ENCODE results near the gene BTBD7.
A peak's percentile ranks its signal among the peaks of the same experiment; 100 is the strongest.
"Not testable (repeated sequence)": the region's sequence is repeated elsewhere in the genome, so short reads cannot be mapped to it uniquely, and the experiment has no call there.

Gene BTBD7, protein sequence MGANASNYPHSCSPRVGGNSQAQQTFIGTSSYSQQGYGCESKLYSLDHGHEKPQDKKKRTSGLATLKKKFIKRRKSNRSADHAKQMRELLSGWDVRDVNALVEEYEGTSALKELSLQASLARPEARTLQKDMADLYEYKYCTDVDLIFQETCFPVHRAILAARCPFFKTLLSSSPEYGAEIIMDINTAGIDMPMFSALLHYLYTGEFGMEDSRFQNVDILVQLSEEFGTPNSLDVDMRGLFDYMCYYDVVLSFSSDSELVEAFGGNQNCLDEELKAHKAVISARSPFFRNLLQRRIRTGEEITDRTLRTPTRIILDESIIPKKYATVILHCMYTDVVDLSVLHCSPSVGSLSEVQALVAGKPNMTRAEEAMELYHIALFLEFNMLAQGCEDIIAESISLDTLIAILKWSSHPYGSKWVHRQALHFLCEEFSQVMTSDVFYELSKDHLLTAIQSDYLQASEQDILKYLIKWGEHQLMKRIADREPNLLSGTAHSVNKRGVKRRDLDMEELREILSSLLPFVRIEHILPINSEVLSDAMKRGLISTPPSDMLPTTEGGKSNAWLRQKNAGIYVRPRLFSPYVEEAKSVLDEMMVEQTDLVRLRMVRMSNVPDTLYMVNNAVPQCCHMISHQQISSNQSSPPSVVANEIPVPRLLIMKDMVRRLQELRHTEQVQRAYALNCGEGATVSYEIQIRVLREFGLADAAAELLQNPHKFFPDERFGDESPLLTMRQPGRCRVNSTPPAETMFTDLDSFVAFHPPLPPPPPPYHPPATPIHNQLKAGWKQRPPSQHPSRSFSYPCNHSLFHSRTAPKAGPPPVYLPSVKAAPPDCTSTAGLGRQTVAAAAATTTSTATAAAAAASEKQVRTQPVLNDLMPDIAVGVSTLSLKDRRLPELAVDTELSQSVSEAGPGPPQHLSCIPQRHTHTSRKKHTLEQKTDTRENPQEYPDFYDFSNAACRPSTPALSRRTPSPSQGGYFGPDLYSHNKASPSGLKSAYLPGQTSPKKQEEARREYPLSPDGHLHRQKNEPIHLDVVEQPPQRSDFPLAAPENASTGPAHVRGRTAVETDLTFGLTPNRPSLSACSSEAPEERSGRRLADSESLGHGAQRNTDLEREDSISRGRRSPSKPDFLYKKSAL

DNA sequence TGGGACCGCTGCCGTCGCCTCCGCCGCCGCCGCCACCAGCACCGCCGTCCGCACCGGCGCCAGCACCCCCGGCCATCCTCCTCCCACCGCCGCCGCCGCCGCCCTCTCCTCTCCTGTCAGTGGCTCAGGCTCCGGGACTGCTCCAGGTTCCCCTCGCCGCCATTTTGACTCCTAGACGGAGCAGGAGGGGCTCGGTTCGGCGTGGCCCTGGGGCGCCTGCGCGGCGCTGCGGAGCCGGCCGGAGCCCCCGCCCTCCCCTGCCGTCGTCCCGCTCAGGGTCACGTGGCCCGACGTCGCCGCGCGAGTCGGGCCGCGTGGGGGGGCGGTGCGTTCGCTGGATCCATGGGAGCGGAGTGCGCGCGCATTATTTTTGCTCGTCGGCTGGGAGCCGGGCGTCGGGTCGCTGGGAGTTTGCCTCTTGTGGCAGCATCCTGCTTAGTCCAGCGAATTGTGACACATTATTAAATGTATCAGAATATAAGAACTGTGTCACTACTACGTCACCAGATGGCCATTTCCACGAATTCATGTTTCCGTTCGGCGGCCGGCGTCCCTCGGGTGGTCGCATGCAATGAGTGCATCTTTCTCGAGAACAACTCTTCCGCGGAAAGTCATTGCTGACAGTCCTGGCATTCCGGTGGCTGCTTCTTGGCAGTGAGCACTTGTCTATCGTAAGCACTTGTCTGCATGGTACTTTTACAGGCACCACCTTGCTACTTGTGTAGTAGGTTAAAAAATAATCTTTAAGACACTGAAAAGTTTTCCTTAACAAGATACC lies at the start of gene BTBD7:
Gene BTBD7 (minus strand): TSS at position 184 of the 778 bp plus-strand sequence. CDS start 36,985 bp downstream, outside the sequence.
- DNase-seq (ENCODE audit: low read depth), result peak; percentile 92

- no peak for DNase-seq (ENCODE audit: low read depth)
Observed at GRCh38 chr14:93381644-93382043, 48.8 kb upstream of the BTBD7 start.

DNA sequence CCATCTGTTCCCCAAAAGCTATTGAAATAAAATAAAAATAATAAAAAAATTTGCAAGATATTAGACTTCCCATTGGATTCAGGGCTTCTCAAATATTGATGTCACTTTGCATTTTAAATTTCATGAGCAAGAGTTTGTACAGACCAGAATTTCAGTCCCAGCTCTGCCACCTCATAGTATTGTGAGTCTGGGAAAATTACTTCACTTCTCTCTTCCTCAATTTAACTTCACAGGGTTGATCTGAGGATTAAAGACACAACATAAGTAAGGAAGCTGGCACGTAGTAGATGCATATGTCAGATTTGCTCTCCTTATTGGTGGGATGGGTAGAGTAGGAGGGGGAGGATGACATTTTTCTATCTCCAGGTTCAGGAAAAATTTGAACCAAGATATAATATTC lies 47.0 kb upstream of the BTBD7 start:
- no peak for DNase-seq (ENCODE audit: low read depth)

- DNase-seq (ENCODE audit: low read depth), result no peak
Observed at GRCh38 chr14:93375673-93376156, 42.9 kb upstream of the BTBD7 start.

DNA sequence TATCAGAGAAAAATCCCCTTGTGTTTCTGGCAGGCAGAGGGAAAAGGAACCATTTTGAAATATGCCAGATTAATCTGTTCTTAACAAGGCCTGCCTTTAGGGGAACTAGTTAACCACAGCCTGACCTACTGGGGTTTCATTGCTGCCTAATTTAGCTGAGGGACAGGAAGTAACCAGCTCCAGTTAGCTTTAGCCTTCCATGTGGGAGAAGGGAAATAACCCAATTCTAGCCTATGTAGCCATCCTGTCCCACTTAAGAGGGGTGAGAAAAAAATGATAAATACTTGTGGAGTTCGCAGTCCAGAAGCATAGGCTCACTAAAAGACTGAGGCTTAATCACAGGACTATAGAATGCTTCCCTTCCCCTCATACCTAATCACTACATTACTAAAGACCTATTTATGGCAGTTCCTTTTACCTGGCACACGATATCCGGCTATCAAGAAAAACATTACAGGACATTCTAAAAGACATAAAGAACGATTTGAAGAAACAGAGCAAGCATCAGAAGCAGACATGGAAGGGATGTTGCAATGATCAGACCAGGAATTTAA lies 37.0 kb upstream of the BTBD7 start:
- no peak for DNase-seq (ENCODE audit: low read depth)

GRCh38 chr14:93368996-93369712 lies 36.3 kb upstream of the BTBD7 start:
- no peak for DNase-seq (ENCODE audit: low read depth)

DNA sequence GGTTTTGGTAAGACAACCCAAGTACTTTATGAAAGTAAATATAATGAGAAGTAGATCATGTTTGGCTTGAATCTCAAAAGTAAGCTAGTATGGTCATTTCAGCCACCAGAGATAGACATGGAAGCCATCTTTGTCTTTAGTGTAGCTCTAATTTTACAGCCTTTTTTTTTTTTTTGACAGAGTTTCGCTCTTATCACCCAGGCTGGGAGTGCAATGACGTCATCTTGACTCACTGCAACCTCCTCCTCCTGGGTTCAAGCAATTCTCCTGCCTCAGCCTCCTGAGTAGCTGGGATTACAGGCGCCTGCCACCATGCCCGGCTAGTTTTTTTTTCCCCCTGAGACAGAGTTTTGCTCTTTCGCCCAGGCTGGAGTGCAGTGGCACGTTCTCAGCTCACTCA lies 22.0 kb upstream of the BTBD7 start:
- not testable (repeated sequence) for DNase-seq (ENCODE audit: low read depth)

- DNase-seq (ENCODE audit: low read depth), result no peak
Observed at GRCh38 chr14:93348292-93348691, 15.5 kb upstream of the BTBD7 start.

- no peak for DNase-seq (ENCODE audit: low read depth)
Observed at GRCh38 chr14:93347850-93348249, 15.0 kb upstream of the BTBD7 start.

GRCh38 chr14:93346926-93347721 lies 14.3 kb upstream of the BTBD7 start, which contains the start of gene COX8C:
COX8C (plus strand) TSS chr14:93347182; CDS start chr14:93347269, 87 bp downstream.
- DNase-seq (ENCODE audit: low read depth), result no peak

GRCh38 chr14:93343797-93344196 lies 11.0 kb upstream of the BTBD7 start:
- DNase-seq (ENCODE audit: low read depth), result no peak

DNA sequence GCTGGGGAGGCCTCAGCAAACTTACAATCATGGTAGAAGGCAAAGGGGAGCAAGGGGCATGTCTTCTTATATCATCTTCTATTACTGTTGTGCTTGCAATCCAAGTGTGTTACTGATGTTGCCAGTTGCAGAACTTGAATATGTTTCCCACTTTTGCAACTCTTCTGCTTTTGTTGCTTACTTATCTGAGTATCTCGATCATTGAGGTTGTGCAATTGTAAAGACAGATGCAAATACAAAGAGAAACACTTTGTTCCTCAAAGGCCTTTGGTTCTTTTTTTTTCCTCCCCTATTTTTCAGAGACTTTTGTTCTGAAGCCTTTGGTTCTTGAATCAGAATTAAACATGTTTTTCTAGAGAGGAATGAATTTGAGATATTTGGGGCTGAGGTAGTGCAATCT lies 10.4 kb upstream of the BTBD7 start:
- no peak for DNase-seq (ENCODE audit: low read depth)

DNA sequence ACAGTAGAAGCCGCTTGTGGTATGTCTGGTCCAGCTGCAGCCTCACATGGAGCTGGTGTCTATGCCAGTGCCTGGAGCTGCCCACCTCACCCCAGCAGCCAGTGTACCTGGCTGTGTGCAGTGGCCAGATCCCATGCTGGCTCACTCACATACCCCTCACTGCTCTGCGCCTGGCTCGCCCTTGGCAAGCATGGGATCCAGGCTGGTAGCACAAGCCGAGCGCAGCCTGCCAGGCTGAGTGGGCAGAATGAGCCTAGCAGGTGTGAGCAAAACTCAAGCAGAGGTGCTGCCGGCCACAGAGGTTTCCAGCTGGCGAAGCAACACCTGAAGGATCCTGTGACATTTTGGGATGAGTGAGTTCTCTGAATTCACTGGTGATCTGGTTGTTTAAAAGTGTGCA lies 5.0 kb upstream of the BTBD7 start:
- DNase-seq (ENCODE audit: low read depth), result no peak

- no peak for DNase-seq (ENCODE audit: low read depth)
Observed at GRCh38 chr14:93337143-93337753, 4.4 kb upstream of the BTBD7 start.

GRCh38 chr14:93333631-93334103 lies 831 bp upstream of the BTBD7 start:
- no peak for DNase-seq (ENCODE audit: low read depth)

GRCh38 chr14:93332397-93332852 lies 411 bp downstream of the BTBD7 start:
- peak; percentile 9 for DNase-seq (ENCODE audit: low read depth)

- DNase-seq (ENCODE audit: low read depth), result no peak
Observed at GRCh38 chr14:93331728-93332396, 974 bp downstream of the BTBD7 start.

DNA sequence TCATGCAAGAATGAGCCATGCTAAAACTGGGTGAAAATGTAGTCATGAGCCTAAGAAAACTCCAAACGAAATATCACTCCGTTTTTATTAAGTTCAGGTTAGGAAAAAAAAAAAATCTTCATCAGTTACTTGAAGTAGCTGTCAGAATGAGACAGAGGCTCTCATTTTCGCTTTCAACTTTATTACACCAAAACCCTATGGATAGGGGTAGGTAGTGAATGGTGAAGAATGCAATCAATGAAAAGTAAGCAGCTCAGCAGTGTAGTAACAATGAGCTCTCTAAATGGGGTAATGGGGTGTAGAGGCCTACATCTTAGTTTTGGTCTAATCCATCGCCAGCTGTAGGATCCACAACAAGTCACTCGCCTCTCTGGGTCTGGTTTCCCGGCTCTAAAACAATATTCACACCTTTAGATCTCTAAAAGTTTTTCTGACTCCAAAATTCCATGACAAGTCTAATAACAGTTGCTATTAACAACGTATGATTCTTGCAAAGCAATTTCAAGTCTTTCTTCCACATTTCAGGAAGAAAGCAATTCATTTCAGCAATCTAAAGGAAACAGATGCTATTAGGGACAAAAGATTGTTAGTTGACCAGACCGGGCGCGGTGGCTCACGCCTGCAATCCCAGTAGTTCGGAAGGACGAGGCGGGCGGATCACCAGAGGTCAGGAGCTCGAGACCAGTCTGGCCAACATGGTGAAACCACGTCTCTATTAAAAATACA lies 1.7 kb downstream of the BTBD7 start:
- DNase-seq (ENCODE audit: low read depth), result no peak
